ENCODE data around the gene HOXB13. TPM values are rescaled to one million over a fixed set of nuclear protein-coding genes. Genes with fewer than 3 reads are reported as not detected.

Gene HOXB13
- total and polyA plus RNA-seq, 2 of the 13 experiments (the other 11 are each of a cell fraction or from before 2014, with no cell fraction given): not detected

GRCh38 chr17:48726916-48727286 lies 1.6 kb downstream of the HOXB13 start:
- Histone ChIP-seq H3K27me3 (ENCODE audit: control insufficient read depth in 1 of 2, insufficient read depth in 2 of 2, low read length in 2 of 2) (peaks cover 26 to 91% of the 10 kb centered on the region in 2 experiments), H3K4me1 (ENCODE audit: insufficient read depth, low read length) (no peaks in the 10 kb centered on the region), H3K4me2 (ENCODE audit: low read depth, low read length) (no peak overlapping the region), H3K4me3 (replicated peaks in 1 of 3; ENCODE audit: insufficient read depth in 1 of 3, low read depth in 2 of 3, low read length in 3 of 3) (no peak overlapping the region), H2AFZ (ENCODE audit: low read length) (no peak overlapping the region), H3K27ac (ENCODE audit: extremely low read length, insufficient read depth, low read length) (no peak overlapping the region), H3K36me3 (replicated peaks in 1 of 2; ENCODE audit: control insufficient read depth in 1 of 2, insufficient read depth in 2 of 2, low read length in 2 of 2) (no peaks in the 10 kb centered on the region), H3K9ac (ENCODE audit: insufficient read depth, low read depth, low read length) (no peak overlapping the region), H4K20me1 (ENCODE audit: insufficient read depth, low read length) (peaks cover 4% of the 10 kb centered on the region; the same call in 1 of the 2 replicates), H3K79me2 (ENCODE audit: insufficient read depth, low read length) (no peaks in the 10 kb centered on the region), H3K9me3 (ENCODE audit: low read length) (no peaks in the 10 kb centered on the region)
- DNase-seq (ENCODE audit: low spot score): no peak
- WGBS (ENCODE audit: low lambda C conversion rate): 61% methylated on average over 20 of the region's 20 CpGs
- BruUV-seq (replicated peaks): no TSS peak
- intact Hi-C loops (cut with micrococcal nuclease; ENCODE audit: unreplicated experiment): no loop called here
- CTCF ChIA-PET (ENCODE audit: low intra/inter-chr PET ratio, low total read pairs): interaction anchor here (3.8 kb wide), 1 partner anchor 151 kb away, joined by 47 read pairs; no protein-coding TSS in a partner anchor
- no peak for FAIRE-seq
- in situ Hi-C loops (cut with HindIII; ENCODE audit: extremely low pct_ligation_motif_present, low pct_unique_long_range_greater_than_20kb): loop anchor here (5.0 kb wide), 2 partner anchors 60 to 150 kb away; no protein-coding TSS in a partner anchor
- POLR2A ChIA-PET: no interaction called here
- no peak for ATAC-seq
- no peak for TF ChIP-seq SKIL (CRISPR knock-in tag; IDR thresholded peaks at IDR 0.05; ENCODE audit: borderline replicate concordance)
- TF ChIP-seq ZNF225 (CRISPR knock-in tag; IDR thresholded peaks at IDR 0.05): no peak
- no peak for TF ChIP-seq ZNF510 (CRISPR knock-in tag; IDR thresholded peaks at IDR 0.05; ENCODE audit: low read depth)
- no peak for TF ChIP-seq ZBED4 (CRISPR knock-in tag; IDR thresholded peaks at IDR 0.05; ENCODE audit: borderline replicate concordance)
- no peak for TF ChIP-seq PAXIP1 (CRISPR knock-in tag; conservative IDR thresholded peaks at IDR 0.05)
- TF ChIP-seq CSRNP1 (CRISPR knock-in tag; IDR thresholded peaks at IDR 0.05): no peak

Data from HepG2 (cell line).